GM10847 (cell line): ENCODE results near the gene SBF2.

ENCODE experiments used
- POLR2A ChIP-seq: IDR thresholded peaks from 2 replicates; pipeline ENCODE4 v1.6.1; 2011; ENCODE audit not compliant: insufficient read length; ENCODE audit errors: extremely low read depth

The SBF2 gene

DNA sequence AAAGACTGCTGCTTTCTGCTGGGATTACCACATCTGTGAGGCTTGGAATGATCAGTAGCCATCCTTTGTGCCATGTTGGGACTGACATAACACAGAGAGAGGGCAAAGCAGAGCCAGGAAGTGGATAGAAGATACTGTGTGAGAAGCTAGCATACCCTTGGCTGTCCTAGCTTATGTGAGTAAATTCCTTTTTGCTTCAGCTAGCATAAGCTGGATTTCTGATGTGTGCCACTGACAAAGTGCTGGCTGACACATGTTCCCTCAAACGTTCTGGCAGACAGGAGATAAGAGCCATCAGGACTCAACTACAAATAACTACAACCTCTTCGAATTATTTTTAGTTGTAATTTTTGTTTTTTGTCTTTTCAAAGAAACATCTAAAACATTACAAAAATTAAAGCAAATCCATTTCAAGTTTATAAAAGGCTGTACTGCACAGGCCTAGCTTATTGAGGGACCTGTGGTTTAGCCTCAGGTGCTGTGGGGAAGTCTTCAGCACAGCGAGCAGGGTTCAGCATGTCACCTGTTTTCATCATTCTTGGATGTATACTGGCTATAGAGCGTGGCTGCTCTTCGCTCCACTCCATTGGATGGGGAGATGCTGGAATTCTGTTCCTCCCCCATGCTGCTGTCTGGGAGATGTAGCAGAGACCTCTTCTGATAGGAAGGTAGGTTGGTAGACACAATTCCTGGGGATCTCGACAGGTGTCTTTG, 509.3 kb downstream of the SBF2 start:
- no peak for TF ChIP-seq POLR2A

GRCh38 chr11:9783986-9784385, 510.0 kb downstream of the SBF2 start:
- TF ChIP-seq POLR2A = no peak

DNA sequence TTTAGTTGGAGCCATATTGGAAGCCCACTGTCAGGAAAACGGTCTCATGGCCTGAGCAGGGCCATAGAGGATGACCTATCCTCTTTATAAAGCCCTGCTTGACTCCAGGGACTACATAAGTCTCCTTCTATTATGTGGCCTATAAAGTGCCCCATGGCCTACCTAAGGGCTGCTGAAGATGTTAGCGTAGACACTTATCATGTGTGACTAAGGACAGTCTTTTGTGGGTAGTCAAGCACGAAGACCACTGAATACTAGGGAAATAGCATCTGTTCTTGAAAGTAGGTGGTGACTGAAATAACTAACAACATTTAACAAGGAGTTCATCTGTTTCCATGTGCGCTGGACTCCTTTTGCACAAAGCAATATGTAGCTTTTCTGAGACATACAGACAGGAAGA, 513.1 kb downstream of the SBF2 start:
- no peak for TF ChIP-seq POLR2A

DNA sequence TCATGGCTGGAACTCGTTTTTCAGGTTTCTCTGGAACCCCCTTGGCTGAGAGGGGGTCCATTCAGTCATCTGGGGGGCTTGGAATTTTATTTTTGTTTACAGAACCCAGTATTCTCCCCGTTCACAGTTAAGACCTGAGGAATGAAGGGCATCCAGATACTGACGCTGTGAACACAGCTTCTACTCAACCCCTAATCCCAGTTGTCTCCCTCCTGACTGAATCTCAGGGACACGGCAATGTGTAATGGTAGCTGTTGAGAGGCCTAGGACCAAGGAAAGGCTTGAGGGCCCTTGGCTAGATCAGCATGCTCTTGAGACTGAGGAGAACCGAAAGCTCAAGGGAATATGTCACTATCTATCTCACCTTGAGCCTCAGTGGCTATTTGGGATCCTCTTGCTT, 516.5 kb downstream of the SBF2 start:
- TF ChIP-seq POLR2A = no peak

DNA sequence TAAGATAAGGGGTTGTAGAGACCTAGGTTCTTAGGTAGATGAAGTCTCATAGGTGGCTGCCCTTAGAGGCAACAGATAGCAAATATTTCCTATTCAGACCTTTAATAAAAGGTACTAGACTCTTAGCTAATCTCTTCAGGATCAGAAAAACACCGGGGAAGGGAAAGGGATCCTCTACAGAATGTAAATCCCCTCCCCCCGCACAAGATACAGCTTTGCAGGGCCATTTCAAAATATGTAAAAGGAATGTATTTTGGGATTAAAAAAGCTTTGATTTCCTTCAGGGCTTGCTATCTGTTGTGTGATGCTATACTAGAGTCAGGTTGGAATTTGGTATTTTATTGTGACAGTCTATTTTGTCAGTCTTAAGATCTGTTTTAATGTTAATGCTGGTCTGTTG, 517.0 kb downstream of the SBF2 start:
- TF ChIP-seq POLR2A = no peak

- no peak for TF ChIP-seq POLR2A
Observed at GRCh38 chr11:9776203-9776602, 517.8 kb downstream of the SBF2 start.

GRCh38 chr11:9775398-9775779, 518.6 kb downstream of the SBF2 start:
- TF ChIP-seq POLR2A = no peak

- TF ChIP-seq POLR2A = no peak
Observed at GRCh38 chr11:9774591-9775397, 519.2 kb downstream of the SBF2 start.

DNA sequence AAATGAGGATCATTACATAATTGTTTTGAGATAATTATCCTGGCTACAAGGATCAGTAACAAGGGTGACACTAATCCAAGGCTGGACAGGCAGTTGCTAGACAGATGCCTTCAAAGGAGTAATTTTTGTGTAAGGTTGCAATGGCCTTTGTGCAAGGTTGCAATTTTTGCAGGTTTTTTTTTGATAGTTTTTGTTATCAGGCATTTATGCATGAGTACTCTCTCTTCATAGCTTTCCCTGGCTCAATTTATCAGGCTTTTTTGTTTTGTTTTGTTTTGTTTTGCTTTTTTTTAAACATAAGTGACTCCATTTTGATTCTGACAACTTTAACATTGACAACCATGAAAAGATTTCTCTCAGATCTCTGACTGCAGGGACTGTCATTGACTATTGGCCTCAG, 519.9 kb downstream of the SBF2 start:
- TF ChIP-seq POLR2A = no peak

GRCh38 chr11:9773524-9773923, 520.5 kb downstream of the SBF2 start:
- TF ChIP-seq POLR2A = no peak

GRCh38 chr11:9772218-9772617, 521.8 kb downstream of the SBF2 start:
- no peak for TF ChIP-seq POLR2A

DNA sequence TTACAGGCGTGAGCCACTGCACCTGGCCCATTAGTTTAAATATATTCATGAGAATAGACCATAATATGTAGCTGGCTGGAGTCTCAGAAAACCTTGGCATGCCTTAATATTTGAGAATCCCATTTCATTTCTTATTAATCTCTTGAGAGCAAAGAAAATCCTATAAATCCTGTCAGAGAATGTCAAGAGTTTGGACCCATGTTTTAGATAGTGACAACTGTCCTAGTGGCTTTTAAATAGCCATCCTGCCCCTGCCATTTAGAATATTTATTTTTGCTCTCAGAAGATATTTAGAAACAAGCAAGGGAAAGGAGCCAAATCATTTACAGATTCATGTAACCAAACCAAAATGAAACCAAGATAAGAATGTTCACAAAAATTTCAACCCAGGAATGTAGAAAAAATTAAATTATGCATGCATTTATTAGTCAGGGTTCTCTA, 522.9 kb downstream of the SBF2 start:
- no peak for TF ChIP-seq POLR2A

- no peak for TF ChIP-seq POLR2A
Observed at GRCh38 chr11:9769621-9770020, 524.4 kb downstream of the SBF2 start.

DNA sequence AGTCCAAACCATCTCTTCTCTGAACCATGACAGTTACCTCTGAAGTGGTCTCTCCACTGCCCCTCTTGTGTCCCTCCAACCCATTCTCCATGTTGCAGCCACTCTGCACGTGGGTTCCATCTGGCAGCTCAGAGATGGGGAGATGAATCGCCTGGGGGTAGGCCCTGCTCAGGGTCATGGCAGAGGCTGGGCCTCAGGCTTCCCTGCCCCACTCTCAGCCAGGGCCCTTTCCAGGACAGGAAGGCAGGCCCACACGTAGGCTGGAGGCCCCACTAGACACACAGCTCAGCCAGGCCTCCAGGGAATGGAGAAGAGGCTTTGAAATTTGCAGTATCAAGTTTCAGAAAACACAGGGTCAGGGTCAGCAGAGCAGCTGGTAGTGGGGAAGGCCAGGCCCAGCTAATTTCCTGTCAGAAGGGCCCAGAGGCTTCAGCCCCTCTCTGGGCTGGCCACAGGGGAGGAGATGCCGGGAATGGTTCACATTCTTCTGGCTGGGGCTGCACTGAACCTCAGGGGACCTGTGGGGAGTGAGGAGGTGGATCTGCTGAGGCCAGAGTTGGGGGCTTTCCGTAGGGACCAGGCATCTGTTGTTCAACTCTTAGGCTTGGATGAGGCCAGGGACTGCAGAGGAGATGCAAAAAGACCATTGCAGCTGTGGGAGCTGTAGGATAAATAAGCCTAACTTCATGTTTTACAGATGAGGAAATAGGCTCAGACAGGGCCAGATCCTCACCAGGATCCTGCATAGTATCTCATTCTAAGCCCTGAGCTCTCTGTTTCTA, 528.5 kb downstream of the SBF2 start:
- TF ChIP-seq POLR2A = no peak

DNA sequence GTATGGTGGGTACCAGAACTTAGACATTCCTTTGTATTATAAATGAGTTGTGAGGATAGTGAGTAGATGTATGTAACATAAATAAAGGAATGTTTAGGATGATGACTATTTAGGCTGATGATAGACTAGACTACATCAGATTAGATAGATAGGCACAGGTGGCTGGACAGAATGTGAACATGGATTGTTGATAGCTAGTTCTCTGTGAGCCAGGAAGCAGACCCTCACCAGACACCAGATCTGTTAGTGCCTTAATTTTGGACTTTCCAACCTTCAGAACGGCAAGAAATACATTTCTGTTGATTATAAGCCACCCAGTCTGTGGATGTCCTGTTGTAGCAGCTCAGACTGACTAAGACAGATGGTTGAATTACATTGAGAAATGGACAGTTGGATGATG, 530.7 kb downstream of the SBF2 start:
- no peak for TF ChIP-seq POLR2A

DNA sequence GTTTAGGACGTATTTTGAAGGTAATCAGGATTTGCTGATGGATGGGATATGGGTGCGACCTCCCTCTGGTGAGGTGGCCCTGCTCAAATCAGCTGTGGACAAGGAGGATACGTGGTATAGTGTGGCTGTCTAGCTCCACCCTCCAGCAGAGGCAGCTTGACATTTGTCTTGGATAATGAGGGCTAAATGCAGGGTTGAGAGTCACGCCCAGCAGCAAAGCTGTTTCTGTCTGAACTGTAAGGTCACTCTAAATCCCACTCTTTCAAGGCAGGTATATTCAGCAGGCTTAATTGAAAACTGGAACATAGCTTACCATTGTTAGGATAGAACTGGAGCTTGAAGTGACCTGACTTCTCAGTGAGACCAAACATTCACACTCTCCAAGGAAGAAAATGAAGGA, 531.5 kb downstream of the SBF2 start:
- TF ChIP-seq POLR2A = no peak

DNA sequence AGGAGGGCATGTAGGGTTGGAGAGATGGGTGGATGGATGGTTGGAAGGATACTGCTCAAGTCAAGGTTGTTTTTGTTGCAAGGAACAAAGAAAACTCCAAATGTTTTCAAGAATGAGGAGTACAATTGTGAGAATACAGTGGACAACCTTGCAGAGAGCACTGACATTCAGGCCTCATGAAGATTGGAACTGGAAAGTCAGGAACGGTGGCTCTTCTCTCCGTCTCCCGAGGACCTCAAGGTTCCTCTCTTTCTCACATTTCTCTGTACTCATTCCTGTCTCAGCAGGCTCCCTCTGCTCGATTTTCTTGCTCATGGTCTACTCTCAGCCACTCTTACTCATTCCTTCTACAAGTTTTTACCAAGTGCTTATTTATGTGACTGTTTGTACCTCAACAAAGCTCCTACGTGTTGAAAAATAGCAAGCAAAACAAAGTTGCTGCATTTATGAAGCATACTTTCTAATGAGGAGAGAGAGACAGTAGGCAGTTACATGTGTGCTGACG, 532.5 kb downstream of the SBF2 start:
- no peak for TF ChIP-seq POLR2A
